Psoas muscle (tissue), 8 donors: ENCODE measurements around the gene PDC. TPM values are rescaled to one million over a fixed set of nuclear protein-coding genes. Genes with fewer than 3 reads are reported as not detected.
"Not testable (repeated sequence)": the region's sequence is repeated elsewhere in the genome, so short reads cannot be mapped to it uniquely, and the experiment has no call there.

Source experiments
- ATAC-seq, 4 donors: fragments of 200-7000 bp; cut with Tn5 transposase; one replicate each; pipeline ENCODE4 v1.9.1; 2020; ENCODE audit warnings: moderate library complexity in 3 of 4, mild to moderate bottlenecking in 2 of 4
- DNase-seq, 2 donors: peaks; one replicate each; pipeline ENCODE4 v3.0.0-alpha.2; 2020
- H3K27ac ChIP-seq: fragments of 200-600 bp; one replicate; pipeline ENCODE4 v1.8.0; 2022
- H3K27me3 ChIP-seq, 3 donors: fragments of 200-600 bp in 1 of 3; one replicate each; pipeline versions ENCODE4 v1.6.1 to v1.8.0; 2013 to 2022; ENCODE audit warnings: low read length in 2 of 3, mild to moderate bottlenecking in 2 of 3, moderate library complexity in 1 of 3; ENCODE audit not compliant: insufficient read depth in 3 of 3
- H3K36me3 ChIP-seq, 2 donors: fragments of 200-600 bp in 1 of 2; one replicate each; pipeline versions ENCODE4 v1.6.1 to v1.8.0; 2013 to 2022; ENCODE audit warnings: low read depth in 1 of 2, mild to moderate bottlenecking in 1 of 2, moderate library complexity in 1 of 2; ENCODE audit not compliant: insufficient read depth in 1 of 2
- H3K4me1 ChIP-seq: fragments of 200-600 bp; one replicate; pipeline ENCODE4 v1.8.0; 2022
- H3K4me3 ChIP-seq: fragments of 200-600 bp; one replicate; pipeline ENCODE4 v1.8.0; 2022; ENCODE audit warnings: mild to moderate bottlenecking
- H3K9me3 ChIP-seq: fragments of 200-600 bp; one replicate; pipeline ENCODE4 v1.8.0; 2022
- WGBS, 3 donors: extraction: QIAGEN DNeasy Blood & Tissue Kit; methylation state at CpG; one replicate each; pipeline versions ENCODE4 v1.1.6 to v1.1.7; 2013; 5-methylcytosine and 5-hydroxymethylcytosine counted together
- intact Hi-C, 2 donors: fragments of 100-400 bp; cut with DNase I; formaldehyde crosslinking; loops; one replicate each; pipeline versions ENCODE4 v1.11.0 to v1.14.2; 2022
- polyA plus RNA-seq, 3 donors: library from polyadenylated mRNA; stranded (reverse); fragments of 200-250 nt; gene quantifications; one replicate each; pipeline ENCODE4 v1.2.3, GENCODE V29; 2013
- total RNA-seq, 4 donors: library from RNA; stranded (reverse); fragmentation: NEBNext Ultra II Directional in 2 of 4; extraction: Animal tissue kit (Norgen Biotek cat#: 25700) in 2 of 4; gene quantifications; one replicate each; pipeline versions ENCODE4 v1.2.1 to v1.2.4, GENCODE V29; 2021 to 2023
- TF ChIP-seq, protein P1 (sequence below): fragments of 200-600 bp; IDR thresholded peaks from one replicate; pipeline ENCODE4 v1.8.0; 2022; ENCODE audit warnings: antibody characterized with exemption
- donor health status: healthy with polysubstance abuse.
- donor health status: DM: no; HTN: no; CAD: no; lungs with moderate emphysema.
- donor health status: Bipolar disorder and iron deficiency.
- donor health status: healthy.
- donor health status: DM: yes; HTN: yes; CAD: no.
- donor health status: DM: no; HTN: no; CAD: no.
- donor health status: DM: no; HTN: no; CAD: no.
- donor health status: DM: yes; HTN: yes; CAD: no.

The PDC gene
- total and polyA plus RNA-seq, 7 donors = not detected

DNA sequence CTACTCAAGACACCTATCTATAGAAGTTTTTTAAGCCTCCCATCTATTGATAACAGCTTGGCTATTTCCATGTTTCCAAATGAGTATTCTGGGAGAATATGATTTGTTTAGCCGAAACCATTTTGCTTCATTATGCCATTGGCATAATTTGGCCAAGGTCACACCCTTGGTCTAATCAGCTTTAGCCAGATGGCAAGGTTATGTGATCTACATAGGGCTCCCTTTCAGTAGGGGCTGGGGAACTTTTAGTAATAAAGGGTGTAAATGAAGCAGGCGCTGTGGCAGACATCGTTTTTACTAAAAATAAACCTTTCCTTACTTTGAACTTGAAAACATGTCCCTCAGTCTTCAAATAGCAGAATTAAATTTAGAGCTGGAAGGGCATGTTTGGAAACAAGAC is 3.0 kb upstream of the PDC start:
- intact Hi-C loops = no loop called here
- Histone ChIP-seq H3K27ac (no peak overlapping the region), H3K4me3 (no peak overlapping the region), H3K36me3 (no peaks in the 10 kb centered on the region), H3K27me3 (no peaks in the 10 kb centered on the region), H3K4me1 (no peaks in the 10 kb centered on the region), H3K9me3 (no peaks in the 10 kb centered on the region)
- ATAC-seq (no peak), DNase-seq (no peak)
- WGBS, 3 donors = 74 to 91% (median 77%) methylated on average over 3 of the region's 3 CpGs
- TF ChIP-seq, protein P1, sequence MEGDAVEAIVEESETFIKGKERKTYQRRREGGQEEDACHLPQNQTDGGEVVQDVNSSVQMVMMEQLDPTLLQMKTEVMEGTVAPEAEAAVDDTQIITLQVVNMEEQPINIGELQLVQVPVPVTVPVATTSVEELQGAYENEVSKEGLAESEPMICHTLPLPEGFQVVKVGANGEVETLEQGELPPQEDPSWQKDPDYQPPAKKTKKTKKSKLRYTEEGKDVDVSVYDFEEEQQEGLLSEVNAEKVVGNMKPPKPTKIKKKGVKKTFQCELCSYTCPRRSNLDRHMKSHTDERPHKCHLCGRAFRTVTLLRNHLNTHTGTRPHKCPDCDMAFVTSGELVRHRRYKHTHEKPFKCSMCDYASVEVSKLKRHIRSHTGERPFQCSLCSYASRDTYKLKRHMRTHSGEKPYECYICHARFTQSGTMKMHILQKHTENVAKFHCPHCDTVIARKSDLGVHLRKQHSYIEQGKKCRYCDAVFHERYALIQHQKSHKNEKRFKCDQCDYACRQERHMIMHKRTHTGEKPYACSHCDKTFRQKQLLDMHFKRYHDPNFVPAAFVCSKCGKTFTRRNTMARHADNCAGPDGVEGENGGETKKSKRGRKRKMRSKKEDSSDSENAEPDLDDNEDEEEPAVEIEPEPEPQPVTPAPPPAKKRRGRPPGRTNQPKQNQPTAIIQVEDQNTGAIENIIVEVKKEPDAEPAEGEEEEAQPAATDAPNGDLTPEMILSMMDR = no peak

DNA sequence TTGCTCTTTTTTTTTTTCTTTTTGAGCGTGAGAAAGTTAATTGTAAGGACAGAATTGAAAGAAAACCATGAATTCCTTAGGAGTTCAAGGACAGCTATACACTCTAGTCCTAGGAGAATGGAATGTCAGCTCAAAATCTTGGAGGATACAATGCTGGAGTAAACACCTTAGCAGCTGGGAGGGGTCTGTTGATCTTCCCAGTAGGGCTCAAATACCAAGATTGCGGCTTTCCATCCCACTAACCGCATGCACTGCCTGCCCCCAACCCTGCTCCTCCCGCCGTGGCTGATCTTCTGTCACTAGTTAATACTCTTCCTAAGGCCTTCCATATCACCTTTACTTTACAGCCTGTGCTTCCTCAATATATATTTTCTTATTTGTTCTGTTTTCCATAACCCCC is 2.6 kb upstream of the PDC start:
- intact Hi-C loops = no loop called here
- no peaks in the 10 kb centered on the region for H3K36me3 ChIP-seq

DNA sequence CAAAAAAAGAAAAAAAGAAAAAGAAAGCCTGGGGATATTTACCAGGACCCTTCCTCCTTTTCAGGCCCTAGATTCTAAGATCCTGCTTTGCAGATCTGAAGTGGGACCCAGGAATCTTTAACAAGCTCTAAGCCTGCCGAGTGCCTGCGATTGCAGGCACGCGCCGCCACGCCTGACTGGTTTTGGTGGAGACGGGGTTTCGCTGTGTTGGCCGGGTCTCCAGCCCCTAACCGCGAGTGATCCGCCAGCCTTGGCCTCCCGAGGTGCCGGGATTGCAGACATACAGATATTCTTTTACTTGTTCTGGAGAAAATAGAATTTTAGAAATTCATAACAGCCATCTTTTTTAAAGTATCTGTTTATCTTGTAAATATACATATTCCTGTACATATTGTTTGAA is 1.8 kb downstream of the PDC start:
- H3K27ac ChIP-seq, DNase-seq, H3K4me3 ChIP-seq, ATAC-seq, H3K36me3 ChIP-seq, H3K9me3 ChIP-seq, H3K4me1 ChIP-seq, H3K27me3 ChIP-seq, intact Hi-C loops: not testable (repeated sequence)
- WGBS, 3 donors = 95 to 97% (median 95%) methylated on average over 14 of the region's 14 CpGs

More for the DNA sequence above, 2.6 kb upstream of the PDC start:
- no peaks in the 10 kb centered on the region for H3K27me3 ChIP-seq
- H3K9me3 ChIP-seq = no peaks in the 10 kb centered on the region
- DNase-seq = no peak
- 68 to 75% (median 70%) methylated on average over 5 of the region's 5 CpGs for WGBS, 3 donors
- H3K4me3 ChIP-seq = no peak overlapping the region
- no peak for ATAC-seq
- TF ChIP-seq, protein P1 = no peak
- no peaks in the 10 kb centered on the region for H3K4me1 ChIP-seq
- H3K27ac ChIP-seq = no peak overlapping the region

DNA sequence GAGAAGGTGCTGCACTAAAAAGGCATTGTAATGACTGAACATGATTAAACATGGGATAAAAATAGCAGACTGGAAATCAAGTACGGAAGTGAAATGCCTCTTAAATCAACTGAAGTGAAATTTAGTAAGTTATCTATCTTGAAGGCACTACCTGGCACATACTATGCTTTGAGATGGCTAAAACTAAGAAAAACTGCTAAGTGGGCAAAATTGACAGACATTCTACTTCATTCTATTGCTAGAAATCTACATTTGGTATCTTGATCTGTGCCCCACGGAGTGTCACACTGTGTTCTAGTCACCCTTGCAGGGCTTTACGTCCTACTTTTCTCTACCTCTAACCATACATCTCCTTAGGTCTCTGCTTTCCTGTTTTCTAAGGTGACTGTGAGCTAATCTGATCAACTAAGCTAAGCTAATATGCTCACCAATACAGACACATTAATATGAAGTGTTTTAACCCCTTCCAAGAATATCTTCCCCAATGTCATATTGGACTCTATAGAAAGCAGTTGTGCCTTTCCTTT is 4.1 kb downstream of the PDC start:
- DNase-seq (no peak), ATAC-seq (no peak)
- H3K9me3 ChIP-seq = no peaks in the 10 kb centered on the region
- TF ChIP-seq, protein P1 = no peak
- H3K4me3 ChIP-seq = no peak overlapping the region
- H3K36me3 ChIP-seq = no peaks in the 10 kb centered on the region
- no peaks in the 10 kb centered on the region for H3K27me3 ChIP-seq
- 60 to 78% (median 65%) methylated on average over 3 of the region's 3 CpGs for WGBS, 3 donors
- H3K27ac ChIP-seq = no peak overlapping the region
- H3K4me1 ChIP-seq = no peaks in the 10 kb centered on the region
- intact Hi-C loops = no loop called here

DNA sequence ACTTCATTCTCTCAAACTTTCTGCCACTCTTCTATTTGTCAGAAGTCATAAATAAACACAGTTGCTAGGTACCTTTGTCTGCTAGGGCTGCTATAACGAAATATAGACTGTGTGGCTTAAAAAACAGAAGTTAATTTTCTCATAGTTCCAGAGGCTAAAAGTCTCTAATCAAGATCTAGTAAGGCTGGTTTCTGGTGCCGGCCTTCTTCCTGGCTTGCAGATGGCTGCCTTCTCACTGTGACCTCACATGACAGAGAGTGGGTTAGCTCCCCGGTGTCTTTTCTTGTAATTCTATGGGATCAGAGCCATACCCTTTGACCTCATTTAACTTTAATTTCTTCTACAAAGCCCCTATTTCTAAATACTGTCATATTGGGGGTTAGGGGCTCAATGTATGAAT is 5.9 kb downstream of the PDC start:
- ATAC-seq = no peak
- Histone ChIP-seq H3K4me3 (no peak overlapping the region), H3K27me3 (no peaks in the 10 kb centered on the region), H3K9me3 (no peaks in the 10 kb centered on the region), H3K36me3 (no peaks in the 10 kb centered on the region), H3K4me1 (no peaks in the 10 kb centered on the region), H3K27ac (no peak overlapping the region)
- intact Hi-C loops = no loop called here
- no peak for DNase-seq
- TF ChIP-seq, protein P1 = no peak
- WGBS, 3 donors = 64 to 71% (median 69%) methylated on average over 3 of the region's 3 CpGs
